Neuron (in vitro differentiated cells): Measurements from ENCODE around the gene SDHB.

Experiments used
- H2AFZ ChIP-seq: one replicate; pipeline ENCODE4 v1.6.1; 2013; ENCODE audit warnings: low read depth, mild to moderate bottlenecking, inconsistent platforms, low read length, moderate library complexity
- H3K27me3 ChIP-seq: one replicate; pipeline ENCODE4 v1.6.1; 2013; ENCODE audit warnings: low read length; ENCODE audit not compliant: insufficient read depth
- H3K36me3 ChIP-seq: one replicate; pipeline ENCODE4 v1.6.1; 2013; ENCODE audit warnings: low read length; ENCODE audit not compliant: insufficient read depth
- H3K4me1 ChIP-seq: one replicate; pipeline ENCODE4 v1.6.1; 2013; ENCODE audit warnings: low read length; ENCODE audit not compliant: insufficient read depth
- H3K4me3 ChIP-seq: 2 replicates; pipeline ENCODE4 v1.5.1; 2013; ENCODE audit warnings: mild to moderate bottlenecking, low read length, moderate library complexity
- H3K9me3 ChIP-seq: one replicate; pipeline ENCODE4 v1.6.1; 2013; ENCODE audit warnings: low read length

SDHB gene

DNA sequence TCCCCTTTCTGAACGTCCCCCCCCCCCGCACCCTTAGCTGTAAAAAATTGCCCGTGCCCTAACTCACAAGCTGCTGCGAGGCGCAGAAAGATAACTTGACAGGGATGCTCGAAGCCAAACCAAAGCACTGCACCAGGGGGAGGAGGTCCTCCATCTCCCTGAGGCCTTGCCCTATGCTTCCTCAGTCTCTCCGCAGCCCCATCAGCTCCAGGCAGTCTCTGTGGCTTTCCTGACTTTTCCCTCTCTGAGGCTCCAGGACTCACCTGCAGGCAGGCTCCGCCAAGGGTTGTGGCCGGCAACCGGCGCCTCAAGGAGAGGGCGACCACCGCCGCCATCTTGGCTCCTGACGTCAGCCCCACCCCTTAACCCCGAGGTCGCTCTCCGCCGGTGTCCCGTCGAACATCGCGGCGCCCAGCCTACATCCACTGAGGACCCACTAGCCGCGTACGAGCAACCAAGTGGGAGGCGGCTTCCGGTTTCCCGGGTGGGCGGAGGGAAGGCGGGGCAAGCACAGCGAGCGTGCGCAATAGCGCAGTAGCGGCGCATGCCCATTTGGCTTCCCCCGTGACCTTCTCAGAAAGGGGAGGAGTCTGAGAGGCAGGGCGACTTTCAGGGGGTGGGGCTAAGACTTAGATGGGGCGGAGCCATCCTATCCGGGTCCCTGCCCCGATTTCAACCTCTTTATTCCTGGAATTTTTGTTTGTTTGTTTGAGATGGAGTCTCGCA is at the start of gene SDHB:
TSS of gene SDHB (minus strand) at position 348 of the 726 bp plus-strand sequence. CDS start at position 335, 13 bp downstream.
- H3K9me3 ChIP-seq: no peaks in the 10 kb centered on the region
- H3K4me1 ChIP-seq: peaks cover 17% of the 10 kb centered on the region
- peak within 1 kb of the TSS; percentile 38 for H2AFZ ChIP-seq
- no peaks in the 10 kb centered on the region for H3K27me3 ChIP-seq
- peak within 1 kb of the TSS; percentile 83 for H3K4me3 ChIP-seq
- H3K36me3 ChIP-seq: peaks cover 14% of the 10 kb centered on the region

DNA sequence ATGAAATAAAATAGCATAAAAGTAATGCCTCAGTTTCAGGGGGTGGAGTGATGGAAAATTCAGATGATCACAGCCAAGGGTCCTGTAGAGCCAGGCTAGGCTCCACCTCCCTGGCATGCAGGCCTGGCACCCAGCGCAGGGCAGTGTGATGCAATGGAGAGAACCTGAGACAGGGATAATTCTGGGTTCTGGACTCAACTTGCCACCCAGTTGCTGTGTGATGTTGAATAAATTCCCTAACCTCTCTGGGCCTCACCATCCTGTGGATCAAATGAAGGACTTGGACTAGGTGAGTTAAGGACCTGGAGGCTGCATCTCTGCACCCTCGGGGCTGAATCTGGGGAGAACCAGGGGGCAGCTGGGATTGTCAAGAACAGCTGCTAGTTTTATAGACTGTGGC is 48.4 kb upstream of the SDHB start:
- Histone ChIP-seq H3K4me3 (no peak overlapping the region), H3K36me3 (no peaks in the 10 kb centered on the region), H2AFZ (no peak overlapping the region), H3K27me3 (peaks cover 16% of the 10 kb centered on the region), H3K4me1 (no peaks in the 10 kb centered on the region), H3K9me3 (no peaks in the 10 kb centered on the region)

DNA sequence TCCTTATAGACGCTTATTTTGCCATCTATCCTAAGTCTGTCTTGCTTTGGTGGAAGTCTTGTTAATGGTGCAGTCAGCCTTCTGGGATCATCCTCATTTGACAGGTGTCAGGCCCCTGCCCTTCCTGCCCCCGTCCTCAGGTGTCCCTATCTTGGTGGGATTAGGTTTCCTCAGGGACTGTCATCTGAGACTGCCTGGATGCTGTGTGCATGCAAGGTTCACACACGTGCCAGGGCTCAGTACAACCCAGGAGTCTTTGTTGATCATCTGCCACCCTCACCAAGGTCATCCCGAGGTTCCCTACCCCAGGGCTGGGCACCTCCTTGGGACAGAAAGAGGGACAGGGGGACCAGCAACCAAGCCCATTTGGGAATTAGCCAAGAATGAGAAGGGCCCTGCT is 47.4 kb upstream of the SDHB start:
- Histone ChIP-seq H3K36me3 (no peaks in the 10 kb centered on the region), H3K9me3 (no peaks in the 10 kb centered on the region), H2AFZ (no peak overlapping the region), H3K27me3 (peaks cover 9% of the 10 kb centered on the region), H3K4me1 (no peaks in the 10 kb centered on the region), H3K4me3 (no peak overlapping the region)

DNA sequence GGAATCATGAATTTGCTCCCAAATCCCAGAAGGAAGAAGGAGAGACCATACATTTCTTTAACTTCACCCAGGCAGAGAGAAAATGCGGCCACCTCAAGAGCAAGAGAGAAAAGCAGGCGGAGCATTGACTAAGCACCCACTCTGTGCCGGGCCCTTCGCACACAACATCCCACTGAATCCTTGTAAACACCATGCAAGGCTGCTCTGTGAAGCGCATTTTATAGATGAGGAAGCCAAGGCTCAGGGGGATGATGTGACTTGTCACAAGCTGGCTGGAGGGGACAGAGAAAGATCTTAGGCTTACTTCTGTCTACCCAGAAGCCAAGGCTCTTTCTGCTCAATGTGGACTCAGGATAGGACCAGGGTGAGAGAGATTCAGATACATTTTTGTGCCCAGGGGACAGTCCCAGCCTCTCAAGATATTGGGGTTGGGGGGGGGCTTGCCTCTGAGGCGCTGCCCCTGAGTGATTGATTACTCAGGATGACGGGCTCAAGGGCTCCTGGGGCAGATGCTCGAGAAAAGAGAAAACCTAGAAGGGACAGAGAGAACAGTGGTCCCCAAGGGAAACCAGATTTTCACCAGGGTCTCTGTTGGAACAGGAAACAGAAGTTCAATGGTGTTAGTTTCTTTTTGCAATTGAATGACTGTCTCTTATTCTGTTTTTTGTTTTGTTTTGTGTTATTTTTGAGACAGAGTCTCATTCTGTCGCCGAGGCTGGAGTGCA is 45.9 kb upstream of the SDHB start:
- Histone ChIP-seq H3K4me3 (no peak overlapping the region), H3K9me3 (no peaks in the 10 kb centered on the region), H3K27me3 (peaks cover 9% of the 10 kb centered on the region), H3K36me3 (no peaks in the 10 kb centered on the region), H2AFZ (no peak overlapping the region), H3K4me1 (no peaks in the 10 kb centered on the region)

DNA sequence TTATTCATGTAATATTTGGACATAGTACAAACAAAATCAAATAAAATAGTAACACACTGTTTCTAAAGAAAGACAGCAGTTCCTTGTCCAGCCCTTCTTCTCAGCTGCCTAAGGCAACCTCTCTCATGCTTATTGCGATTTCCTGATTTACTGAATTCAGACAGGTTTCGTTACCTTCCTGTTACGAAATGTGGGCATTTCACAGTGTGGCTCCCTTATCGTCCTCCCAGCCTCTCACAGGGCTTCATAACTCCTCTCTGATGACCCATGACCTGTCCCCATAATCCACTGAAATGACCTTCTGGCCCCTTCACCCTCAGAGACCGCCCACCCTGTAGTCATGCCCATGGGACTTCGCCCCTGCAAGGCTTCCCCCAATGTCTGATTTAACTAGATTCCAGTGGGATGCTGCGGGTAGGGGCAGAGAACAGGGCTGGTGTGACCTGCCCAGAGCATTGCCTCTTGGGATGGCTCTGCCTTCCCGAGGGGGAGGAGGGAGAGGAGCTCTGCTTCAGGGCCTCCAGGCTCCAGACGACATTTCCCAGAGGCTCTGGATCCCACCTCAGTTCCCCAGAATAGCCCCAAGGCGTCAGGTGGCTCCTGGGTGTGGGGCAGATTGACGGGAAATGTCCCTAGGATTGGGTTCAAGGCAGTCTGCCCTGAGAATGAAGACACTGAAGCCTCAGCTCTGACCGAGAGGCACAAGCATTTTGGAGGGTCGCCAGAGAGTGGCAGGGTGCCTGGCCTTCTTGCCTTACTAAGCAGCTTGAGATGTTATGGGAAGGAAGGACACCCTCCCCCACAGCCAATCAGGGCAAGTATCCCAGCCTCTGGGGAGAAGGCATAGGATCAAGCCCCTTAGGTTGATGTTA is 44.9 kb upstream of the SDHB start:
- Histone ChIP-seq H3K36me3 (no peaks in the 10 kb centered on the region), H3K9me3 (no peaks in the 10 kb centered on the region), H3K4me3 (no peak overlapping the region), H2AFZ (no peak overlapping the region), H3K27me3 (peaks cover 9% of the 10 kb centered on the region), H3K4me1 (no peaks in the 10 kb centered on the region)

DNA sequence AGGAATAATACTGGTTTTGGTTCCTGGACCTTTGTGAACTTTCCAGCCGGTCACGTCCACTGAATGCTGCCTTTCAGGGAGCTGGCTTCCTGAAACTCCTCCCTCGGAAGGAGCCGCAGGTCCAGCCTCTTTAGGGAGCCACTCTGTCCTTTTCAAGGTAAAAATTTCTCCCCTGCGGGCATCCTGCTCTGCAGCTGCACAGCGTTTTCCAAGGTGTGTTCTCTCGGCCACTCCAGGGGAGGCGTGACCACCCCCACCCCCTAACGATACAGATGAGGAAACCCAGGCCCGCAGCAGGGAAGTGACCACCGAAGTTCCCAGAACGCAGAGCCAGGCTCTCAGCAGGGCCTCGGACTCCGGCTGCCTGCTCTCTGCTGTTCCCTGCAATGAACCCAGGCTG is 44.0 kb upstream of the SDHB start:
- Histone ChIP-seq H3K4me3 (no peak overlapping the region), H2AFZ (no peak overlapping the region), H3K9me3 (no peaks in the 10 kb centered on the region), H3K4me1 (no peaks in the 10 kb centered on the region), H3K27me3 (peaks cover 9% of the 10 kb centered on the region), H3K36me3 (no peaks in the 10 kb centered on the region)

DNA sequence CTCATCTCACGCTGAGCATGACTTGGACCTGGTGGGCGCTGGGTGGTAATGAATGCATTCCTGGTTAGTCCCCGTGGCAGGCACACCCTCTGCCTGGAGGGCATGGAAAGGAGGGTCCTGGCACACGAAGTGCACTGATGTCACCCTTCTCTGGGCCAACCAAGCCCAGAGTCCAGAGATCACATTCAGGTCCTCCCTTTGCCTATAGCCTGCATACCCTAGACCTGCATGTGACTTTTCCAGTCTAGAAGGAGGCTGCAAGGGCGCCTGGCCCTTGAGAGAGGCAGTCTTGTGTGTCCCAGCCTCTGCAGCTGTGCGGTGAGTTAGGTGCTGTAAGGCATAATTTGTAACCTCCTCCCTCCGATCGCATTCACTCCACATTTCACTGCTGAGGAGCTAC is 43.3 kb upstream of the SDHB start:
- H2AFZ ChIP-seq: no peak overlapping the region
- no peak overlapping the region for H3K4me3 ChIP-seq
- no peaks in the 10 kb centered on the region for H3K9me3 ChIP-seq
- H3K36me3 ChIP-seq: no peaks in the 10 kb centered on the region
- H3K27me3 ChIP-seq: peaks cover 9% of the 10 kb centered on the region
- no peaks in the 10 kb centered on the region for H3K4me1 ChIP-seq

DNA sequence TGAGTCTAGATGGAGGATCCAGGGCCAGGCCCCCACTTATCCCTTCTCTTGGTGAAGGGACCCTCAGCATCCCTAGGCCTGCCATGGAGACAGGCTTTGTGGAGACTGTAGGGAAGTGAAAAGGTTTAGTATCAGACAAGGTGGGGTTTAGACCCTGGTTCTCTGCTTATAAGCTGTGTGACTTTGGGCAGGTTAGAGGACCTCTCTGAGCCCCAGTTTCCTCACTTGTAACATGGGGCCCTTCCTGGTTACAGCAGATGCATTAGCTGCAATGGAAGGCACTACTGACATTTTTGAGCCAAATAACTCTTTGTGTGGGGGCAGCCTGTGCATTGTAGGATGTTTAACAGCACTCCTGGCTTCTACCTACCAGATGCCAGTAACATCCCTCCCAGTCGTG is 42.8 kb upstream of the SDHB start:
- Histone ChIP-seq H2AFZ (no peak overlapping the region), H3K4me1 (no peaks in the 10 kb centered on the region), H3K9me3 (no peaks in the 10 kb centered on the region), H3K27me3 (peaks cover 9% of the 10 kb centered on the region), H3K4me3 (no peak overlapping the region), H3K36me3 (no peaks in the 10 kb centered on the region)

DNA sequence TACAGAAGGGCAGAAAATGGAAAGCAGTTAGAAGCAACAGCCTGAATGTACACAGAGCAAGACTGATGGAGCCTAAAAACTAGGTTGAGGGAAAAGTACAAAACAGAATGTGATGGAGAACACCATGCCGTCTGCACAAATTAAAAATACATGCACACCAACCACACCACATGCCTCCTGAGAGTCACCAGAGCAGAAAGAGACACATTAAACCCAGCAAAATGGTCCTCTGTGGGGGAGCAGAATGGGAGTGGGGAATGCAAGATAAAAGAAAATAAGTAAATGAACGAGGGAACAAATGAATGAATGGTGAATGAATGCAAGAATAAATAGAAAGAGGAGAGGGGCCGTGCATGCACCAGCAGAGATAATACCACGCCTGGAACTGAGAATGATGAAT is 41.3 kb upstream of the SDHB start:
- H3K36me3 ChIP-seq: no peaks in the 10 kb centered on the region
- no peak overlapping the region for H2AFZ ChIP-seq
- H3K27me3 ChIP-seq: peaks cover 9% of the 10 kb centered on the region
- H3K9me3 ChIP-seq: no peaks in the 10 kb centered on the region
- no peak overlapping the region for H3K4me3 ChIP-seq
- H3K4me1 ChIP-seq: no peaks in the 10 kb centered on the region

DNA sequence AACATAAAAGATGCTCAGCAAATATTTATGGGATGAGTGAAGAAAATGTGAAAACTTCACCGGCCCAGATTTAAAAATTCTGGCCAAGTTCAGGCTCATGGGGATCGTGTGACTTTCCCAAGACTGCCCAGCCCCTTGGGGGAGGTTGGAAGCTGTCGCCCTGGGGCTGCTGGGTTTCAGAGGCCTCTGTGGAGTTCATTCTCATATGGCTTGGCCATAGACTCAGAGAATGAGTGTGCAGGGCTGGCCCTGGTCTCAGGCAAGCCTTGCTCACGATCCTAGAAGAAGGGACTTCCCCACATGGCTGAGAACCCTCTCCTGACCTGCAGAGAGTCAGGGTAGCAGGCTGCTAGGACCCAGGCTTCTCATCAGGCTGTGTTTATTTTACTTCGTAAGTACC is 40.8 kb upstream of the SDHB start:
- H3K4me3 ChIP-seq: no peak overlapping the region
- peaks cover 3% of the 10 kb centered on the region for H3K4me1 ChIP-seq
- H3K36me3 ChIP-seq: no peaks in the 10 kb centered on the region
- no peak overlapping the region for H2AFZ ChIP-seq
- peaks cover 9% of the 10 kb centered on the region for H3K27me3 ChIP-seq
- H3K9me3 ChIP-seq: no peaks in the 10 kb centered on the region

DNA sequence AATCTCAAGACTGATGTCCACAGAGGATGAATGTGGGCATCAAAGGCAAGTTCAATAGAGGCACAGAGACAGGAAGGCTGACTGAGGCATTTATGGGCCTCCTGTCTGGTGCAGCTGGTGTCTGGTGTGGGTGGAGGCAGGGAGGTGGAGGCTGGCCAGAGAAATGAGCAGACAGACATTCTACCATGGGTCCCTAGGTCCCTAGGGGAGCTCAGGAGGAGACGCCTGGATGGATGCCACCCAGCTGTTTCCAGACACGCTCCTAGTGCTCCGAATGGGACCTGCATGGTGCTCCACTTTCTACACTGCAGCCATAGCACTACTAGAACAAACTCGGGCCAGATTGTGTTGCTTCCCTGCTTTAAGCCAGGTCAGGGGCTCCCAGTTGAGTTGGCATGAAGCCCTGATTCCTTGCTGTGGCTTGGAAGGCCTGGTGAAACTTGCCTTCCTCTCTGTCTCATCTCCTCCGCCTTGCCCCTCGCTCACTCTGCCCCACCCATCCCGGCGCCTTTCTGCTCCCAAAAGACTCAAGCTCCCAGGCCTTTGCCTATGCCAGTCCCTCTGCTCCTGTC is 40.1 kb upstream of the SDHB start:
- H3K36me3 ChIP-seq: no peaks in the 10 kb centered on the region
- peaks cover 9% of the 10 kb centered on the region for H3K4me1 ChIP-seq
- H3K9me3 ChIP-seq: no peaks in the 10 kb centered on the region
- no peak overlapping the region for H3K4me3 ChIP-seq
- H2AFZ ChIP-seq: no peak overlapping the region
- peaks cover 8% of the 10 kb centered on the region for H3K27me3 ChIP-seq

DNA sequence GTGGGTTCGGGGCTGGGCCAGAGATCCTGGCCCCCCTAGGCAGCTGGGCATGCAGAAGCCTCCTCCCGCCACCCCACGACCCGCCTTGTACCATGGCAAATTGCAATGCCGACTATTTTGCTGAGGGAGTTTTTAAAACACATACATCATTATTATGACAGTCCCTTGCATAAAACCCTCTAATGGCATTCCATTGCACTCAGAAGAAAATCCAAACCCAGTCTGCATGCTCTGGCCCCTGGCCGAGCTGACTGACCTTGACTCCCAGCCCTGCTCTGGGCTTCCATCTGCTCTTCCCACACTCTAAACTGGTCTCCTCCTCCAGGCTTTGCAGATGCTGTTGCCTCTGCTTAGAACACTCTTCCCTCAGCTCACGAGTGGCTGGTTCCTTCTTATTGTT is 37.4 kb upstream of the SDHB start:
- Histone ChIP-seq H2AFZ (no peak overlapping the region), H3K4me1 (peaks cover 9% of the 10 kb centered on the region), H3K4me3 (no peak overlapping the region), H3K9me3 (no peaks in the 10 kb centered on the region), H3K36me3 (no peaks in the 10 kb centered on the region), H3K27me3 (no peaks in the 10 kb centered on the region)

DNA sequence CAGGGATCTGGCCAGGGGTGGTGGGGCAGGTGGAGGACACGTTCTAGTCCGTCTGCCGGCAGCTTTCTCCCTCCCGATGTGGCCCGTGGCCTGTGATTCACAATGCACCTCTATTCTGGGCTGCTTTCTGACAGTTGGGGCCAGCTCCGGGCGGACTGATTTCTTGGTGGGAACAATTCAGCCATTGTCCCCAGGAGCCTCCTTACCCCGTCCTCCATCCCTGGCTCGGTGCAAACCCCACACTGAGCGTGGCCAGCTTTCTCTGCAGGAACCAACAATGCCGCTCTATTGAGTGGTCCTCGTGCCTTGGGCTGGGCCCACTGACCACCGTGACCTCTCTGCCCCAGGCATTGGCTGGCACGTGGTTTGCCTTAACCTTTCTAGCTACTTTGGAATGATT is 35.7 kb upstream of the SDHB start:
- Histone ChIP-seq H2AFZ (no peak overlapping the region), H3K9me3 (no peaks in the 10 kb centered on the region), H3K27me3 (peaks cover 6% of the 10 kb centered on the region), H3K4me1 (peaks cover 9% of the 10 kb centered on the region), H3K4me3 (no peak overlapping the region), H3K36me3 (no peaks in the 10 kb centered on the region)
